ENCODE data around the gene SLC22A23. TPM values are rescaled to one million over a fixed set of nuclear protein-coding genes. Genes with fewer than 3 reads are reported as not detected.

SLC22A23 gene
- total and polyA plus RNA-seq, 2 experiments from 2014 or later, result 15.7 to 24.9 TPM

GRCh38 chr6:3352678-3353077 lies 104.2 kb downstream of the SLC22A23 start:
- Histone ChIP-seq H3K4me1 (ENCODE audit: low read depth) (peaks cover 34% of the 10 kb centered on the region), H3K27me3 (no peaks in the 10 kb centered on the region)
- no peak for TF ChIP-seq CTCF (IDR thresholded peaks at IDR 0.05; ENCODE audit: low read depth, low read length)

GRCh38 chr6:3351829-3352524 lies 104.9 kb downstream of the SLC22A23 start:
- TF ChIP-seq CTCF (IDR thresholded peaks at IDR 0.05; ENCODE audit: low read depth, low read length), result no peak
- Histone ChIP-seq H3K36me3 (no peaks in the 10 kb centered on the region), H3K4me3 (no peak overlapping the region), H3K27ac (peak overlapping the region; percentile 48), H3K4me1 (ENCODE audit: low read depth) (peaks cover 41% of the 10 kb centered on the region), H3K27me3 (no peaks in the 10 kb centered on the region), H3K9me3 (ENCODE audit: low read depth) (no peaks in the 10 kb centered on the region)
- DNase-seq (ENCODE audit: low read depth in 1 of 2, low spot score in 1 of 2), result no peak

More at GRCh38 chr6:3352678-3353077, 104.2 kb downstream of the SLC22A23 start:
- no peak for DNase-seq (ENCODE audit: low read depth in 1 of 2, low spot score in 1 of 2)
- Histone ChIP-seq H3K9me3 (ENCODE audit: low read depth) (no peaks in the 10 kb centered on the region), H3K27ac (no peak overlapping the region), H3K4me3 (no peak overlapping the region), H3K36me3 (no peaks in the 10 kb centered on the region)

GRCh38 chr6:3351105-3351676 lies 105.7 kb downstream of the SLC22A23 start:
- Histone ChIP-seq H3K27ac (peak overlapping the region; percentile 48), H3K36me3 (no peaks in the 10 kb centered on the region), H3K9me3 (ENCODE audit: low read depth) (no peaks in the 10 kb centered on the region), H3K4me3 (no peak overlapping the region), H3K27me3 (no peaks in the 10 kb centered on the region), H3K4me1 (ENCODE audit: low read depth) (peaks cover 49% of the 10 kb centered on the region)
- DNase-seq (ENCODE audit: low read depth in 1 of 2, low spot score in 1 of 2), result peak in 1 of 2 donors; percentile 30
- TF ChIP-seq CTCF (IDR thresholded peaks at IDR 0.05; ENCODE audit: low read depth, low read length), result no peak

- TF ChIP-seq CTCF (IDR thresholded peaks at IDR 0.05; ENCODE audit: low read depth, low read length), result no peak
- Histone ChIP-seq H3K9me3 (ENCODE audit: low read depth) (no peaks in the 10 kb centered on the region), H3K4me3 (no peak overlapping the region), H3K36me3 (no peaks in the 10 kb centered on the region), H3K27ac (no peak overlapping the region), H3K4me1 (ENCODE audit: low read depth) (peaks cover 52% of the 10 kb centered on the region), H3K27me3 (no peaks in the 10 kb centered on the region)
- no peak for DNase-seq (ENCODE audit: low read depth in 1 of 2, low spot score in 1 of 2)
These were observed 106.5 kb downstream of the SLC22A23 start for GRCh38 chr6:3350252-3350796.

GRCh38 chr6:3349388-3350251 lies 107.2 kb downstream of the SLC22A23 start:
- Histone ChIP-seq H3K9me3 (ENCODE audit: low read depth) (no peaks in the 10 kb centered on the region), H3K27me3 (no peaks in the 10 kb centered on the region), H3K27ac (no peak overlapping the region), H3K4me3 (no peak overlapping the region), H3K4me1 (ENCODE audit: low read depth) (peaks cover 50% of the 10 kb centered on the region), H3K36me3 (no peaks in the 10 kb centered on the region)
- TF ChIP-seq CTCF (IDR thresholded peaks at IDR 0.05; ENCODE audit: low read depth, low read length), result no peak
- no peak for DNase-seq (ENCODE audit: low read depth in 1 of 2, low spot score in 1 of 2)

Data from cardiac muscle cell (in vitro differentiated cells and primary cell).